ENCODE measurements around the gene ERCC1.

DNA sequence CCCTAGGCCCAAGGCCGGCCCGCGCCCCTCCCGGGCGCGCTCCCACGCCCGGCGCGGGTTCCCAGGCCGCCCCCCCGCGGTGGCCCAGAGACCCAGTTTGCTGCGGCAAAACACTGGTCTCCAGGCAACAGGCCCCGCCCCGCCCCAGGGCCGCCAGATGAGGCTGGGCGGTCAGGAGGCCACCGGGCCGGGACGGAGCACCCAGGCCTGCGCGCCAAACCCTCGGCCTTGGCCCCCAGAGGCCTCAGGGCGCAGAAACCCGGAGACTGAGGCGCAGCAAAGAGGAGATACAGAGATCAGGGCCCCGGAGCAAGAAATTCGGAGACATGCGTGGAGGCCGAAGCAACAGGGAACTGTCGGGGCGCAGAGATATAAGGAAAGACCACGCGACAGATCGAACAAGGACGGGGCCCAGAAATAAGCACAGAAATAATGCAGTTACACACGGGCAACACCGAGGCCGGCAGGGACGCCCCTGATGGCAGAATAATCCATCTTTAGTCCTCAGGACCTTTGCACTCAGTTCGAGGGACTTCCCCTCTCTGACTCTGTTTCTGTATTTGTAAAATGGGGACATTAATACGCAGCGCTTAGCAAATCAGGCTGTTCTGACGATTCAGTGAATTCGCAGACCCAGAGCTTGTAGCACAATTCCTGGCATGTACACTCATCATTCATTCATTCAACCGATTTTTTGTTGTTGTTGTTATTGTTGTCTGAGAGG, 20.8 kb upstream of the ERCC1 start:
- TF ChIP-seq, protein P1, sequence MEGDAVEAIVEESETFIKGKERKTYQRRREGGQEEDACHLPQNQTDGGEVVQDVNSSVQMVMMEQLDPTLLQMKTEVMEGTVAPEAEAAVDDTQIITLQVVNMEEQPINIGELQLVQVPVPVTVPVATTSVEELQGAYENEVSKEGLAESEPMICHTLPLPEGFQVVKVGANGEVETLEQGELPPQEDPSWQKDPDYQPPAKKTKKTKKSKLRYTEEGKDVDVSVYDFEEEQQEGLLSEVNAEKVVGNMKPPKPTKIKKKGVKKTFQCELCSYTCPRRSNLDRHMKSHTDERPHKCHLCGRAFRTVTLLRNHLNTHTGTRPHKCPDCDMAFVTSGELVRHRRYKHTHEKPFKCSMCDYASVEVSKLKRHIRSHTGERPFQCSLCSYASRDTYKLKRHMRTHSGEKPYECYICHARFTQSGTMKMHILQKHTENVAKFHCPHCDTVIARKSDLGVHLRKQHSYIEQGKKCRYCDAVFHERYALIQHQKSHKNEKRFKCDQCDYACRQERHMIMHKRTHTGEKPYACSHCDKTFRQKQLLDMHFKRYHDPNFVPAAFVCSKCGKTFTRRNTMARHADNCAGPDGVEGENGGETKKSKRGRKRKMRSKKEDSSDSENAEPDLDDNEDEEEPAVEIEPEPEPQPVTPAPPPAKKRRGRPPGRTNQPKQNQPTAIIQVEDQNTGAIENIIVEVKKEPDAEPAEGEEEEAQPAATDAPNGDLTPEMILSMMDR (conservative IDR thresholded peaks at IDR 0.05; ENCODE audit: low read depth, low read length), result no peak
- TF ChIP-seq EZH2phosphoT487 (IDR thresholded peaks at IDR 0.05; ENCODE audit: borderline replicate concordance, low read length), result no peak

Measured in PC-3 (cell line).